ENCODE results near the gene DNAH9. TPM values are rescaled to one million over a fixed set of nuclear protein-coding genes. Genes with fewer than 3 reads are reported as not detected.

DNAH9 gene
- polyA plus RNA-seq, 1 donor (not counting 4 experiments of a cell fraction or from before 2014, with no cell fraction given), result 0.42 TPM

DNA sequence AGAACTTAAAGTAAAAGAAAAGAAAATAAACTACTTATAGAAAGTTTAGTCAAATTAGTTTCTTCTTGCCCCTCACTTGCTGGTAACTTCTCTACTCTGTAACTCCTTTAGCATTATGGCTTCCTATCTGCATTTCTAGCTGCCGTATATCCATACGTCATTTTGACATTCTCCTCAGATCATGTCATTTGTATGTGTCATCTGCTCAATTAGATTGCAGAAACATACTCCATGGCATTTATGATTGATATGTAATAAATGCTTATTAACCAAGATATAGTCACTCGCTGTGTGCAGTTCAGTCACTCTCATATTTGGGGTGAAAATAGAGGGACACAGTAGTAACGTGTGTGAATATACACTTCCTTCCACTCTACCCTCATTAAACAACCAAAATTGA is 295.6 kb downstream of the DNAH9 start:
- Histone ChIP-seq H4K20me1 (ENCODE audit: control insufficient read depth, extremely low read depth, insufficient read depth, low read length) (no peaks in the 10 kb centered on the region), H3K9ac (ENCODE audit: control insufficient read depth, extremely low read depth, insufficient read depth, low read length) (no peak overlapping the region), H3K27ac (ENCODE audit: control insufficient read depth, insufficient read depth, low read length) (no peak overlapping the region), H3K79me2 (ENCODE audit: control insufficient read depth, insufficient read depth, low read length) (no peaks in the 10 kb centered on the region), H2AFZ (ENCODE audit: control insufficient read depth, low read length) (no peak overlapping the region), H3K27me3 (ENCODE audit: control insufficient read depth, extremely low read depth, insufficient read depth, low read length) (no peaks in the 10 kb centered on the region), H3K9me3 (ENCODE audit: control insufficient read depth, low read depth, low read length) (no peaks in the 10 kb centered on the region), H3K4me1 (ENCODE audit: control insufficient read depth, extremely low read depth, insufficient read depth, low read length) (no peaks in the 10 kb centered on the region), H3K4me2 (ENCODE audit: control insufficient read depth, extremely low read depth, insufficient read depth, low read depth, low read length) (no peak overlapping the region), H3K36me3 (ENCODE audit: control insufficient read depth in 2 of 2, extremely low read depth in 1 of 2, insufficient read depth in 2 of 2, low read length in 2 of 2) (no peaks in the 10 kb centered on the region), H3K9me1 (ENCODE audit: control insufficient read depth, extremely low read depth, insufficient read depth, low read length) (no peaks in the 10 kb centered on the region), H3K4me3 (ENCODE audit: control insufficient read depth in 2 of 3, extremely low read depth in 1 of 3, insufficient read depth in 2 of 3, low read depth in 1 of 3, low read length in 3 of 3) (no peak overlapping the region)
- dilution Hi-C loops (cut with MboI; ENCODE audit: extremely low pct_ligation_motif_present, low sequenced_read_pairs), result no loop called here
- no peak for TF ChIP-seq EZH2 (IDR thresholded peaks at IDR 0.05; ENCODE audit: low read length)
- TF ChIP-seq, protein P1, sequence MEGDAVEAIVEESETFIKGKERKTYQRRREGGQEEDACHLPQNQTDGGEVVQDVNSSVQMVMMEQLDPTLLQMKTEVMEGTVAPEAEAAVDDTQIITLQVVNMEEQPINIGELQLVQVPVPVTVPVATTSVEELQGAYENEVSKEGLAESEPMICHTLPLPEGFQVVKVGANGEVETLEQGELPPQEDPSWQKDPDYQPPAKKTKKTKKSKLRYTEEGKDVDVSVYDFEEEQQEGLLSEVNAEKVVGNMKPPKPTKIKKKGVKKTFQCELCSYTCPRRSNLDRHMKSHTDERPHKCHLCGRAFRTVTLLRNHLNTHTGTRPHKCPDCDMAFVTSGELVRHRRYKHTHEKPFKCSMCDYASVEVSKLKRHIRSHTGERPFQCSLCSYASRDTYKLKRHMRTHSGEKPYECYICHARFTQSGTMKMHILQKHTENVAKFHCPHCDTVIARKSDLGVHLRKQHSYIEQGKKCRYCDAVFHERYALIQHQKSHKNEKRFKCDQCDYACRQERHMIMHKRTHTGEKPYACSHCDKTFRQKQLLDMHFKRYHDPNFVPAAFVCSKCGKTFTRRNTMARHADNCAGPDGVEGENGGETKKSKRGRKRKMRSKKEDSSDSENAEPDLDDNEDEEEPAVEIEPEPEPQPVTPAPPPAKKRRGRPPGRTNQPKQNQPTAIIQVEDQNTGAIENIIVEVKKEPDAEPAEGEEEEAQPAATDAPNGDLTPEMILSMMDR (optimal IDR thresholded peaks at IDR 0.05 in 1 of 3, IDR thresholded peaks at IDR 0.05 in 1 of 3, conservative IDR thresholded peaks at IDR 0.05 in 1 of 3; ENCODE audit: extremely low read depth in 1 of 3, insufficient read depth in 2 of 3, low read length in 3 of 3), result no peak
- no peak for DNase-seq (ENCODE audit: low read depth, low spot score)
- FAIRE-seq, result no peak

DNA sequence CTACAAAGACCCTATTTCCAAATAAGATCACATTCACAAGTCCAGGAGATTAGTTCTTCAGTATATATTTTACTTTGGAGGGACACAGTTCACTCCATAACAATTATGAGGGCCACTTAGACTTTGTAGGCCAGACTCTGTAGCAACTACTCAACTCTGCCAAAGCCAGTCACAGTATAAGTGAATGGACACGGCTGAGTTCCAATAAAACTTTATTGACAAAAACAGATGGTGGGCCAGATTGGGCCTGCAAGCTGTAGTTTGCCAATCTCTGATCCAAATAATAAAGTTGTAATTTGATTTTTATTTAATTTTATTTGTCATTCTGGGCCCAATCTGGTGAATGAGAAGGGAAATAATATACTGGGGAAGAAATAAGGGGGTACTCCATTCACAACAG is 297.9 kb downstream of the DNAH9 start:
- H3K79me2 ChIP-seq (ENCODE audit: control insufficient read depth, insufficient read depth, low read length), result no peaks in the 10 kb centered on the region
- H3K27me3 ChIP-seq (ENCODE audit: control insufficient read depth, extremely low read depth, insufficient read depth, low read length), result no peaks in the 10 kb centered on the region
- H3K36me3 ChIP-seq (ENCODE audit: control insufficient read depth in 2 of 2, extremely low read depth in 1 of 2, insufficient read depth in 2 of 2, low read length in 2 of 2), result no peaks in the 10 kb centered on the region
- H3K9me1 ChIP-seq (ENCODE audit: control insufficient read depth, extremely low read depth, insufficient read depth, low read length), result no peaks in the 10 kb centered on the region
- H4K20me1 ChIP-seq (ENCODE audit: control insufficient read depth, extremely low read depth, insufficient read depth, low read length), result no peaks in the 10 kb centered on the region
- no peaks in the 10 kb centered on the region for H3K4me1 ChIP-seq (ENCODE audit: control insufficient read depth, extremely low read depth, insufficient read depth, low read length)
- H3K4me3 ChIP-seq (ENCODE audit: control insufficient read depth in 2 of 3, extremely low read depth in 1 of 3, insufficient read depth in 2 of 3, low read depth in 1 of 3, low read length in 3 of 3), result no peak overlapping the region
- no peaks in the 10 kb centered on the region for H3K9me3 ChIP-seq (ENCODE audit: control insufficient read depth, low read depth, low read length)
- no peak for TF ChIP-seq EZH2 (IDR thresholded peaks at IDR 0.05; ENCODE audit: low read length)
- TF ChIP-seq, protein P1 (optimal IDR thresholded peaks at IDR 0.05 in 1 of 3, IDR thresholded peaks at IDR 0.05 in 1 of 3, conservative IDR thresholded peaks at IDR 0.05 in 1 of 3; ENCODE audit: extremely low read depth in 1 of 3, insufficient read depth in 2 of 3, low read length in 3 of 3), result no peak
- no peak overlapping the region for H3K4me2 ChIP-seq (ENCODE audit: control insufficient read depth, extremely low read depth, insufficient read depth, low read depth, low read length)
- no peak for FAIRE-seq
- no peak overlapping the region for H3K27ac ChIP-seq (ENCODE audit: control insufficient read depth, insufficient read depth, low read length)
- DNase-seq (ENCODE audit: low read depth, low spot score), result no peak
- dilution Hi-C loops (cut with MboI; ENCODE audit: extremely low pct_ligation_motif_present, low sequenced_read_pairs), result no loop called here
- H3K9ac ChIP-seq (ENCODE audit: control insufficient read depth, extremely low read depth, insufficient read depth, low read length), result no peak overlapping the region
- H2AFZ ChIP-seq (ENCODE audit: control insufficient read depth, low read length), result no peak overlapping the region
